GM10266 (cell line): ENCODE data around the gene LRBA.

Source experiments
- DNase-seq: peaks from one replicate; pipeline ENCODE4 v3.0.0; 2012; ENCODE audit errors: extremely low spot score
- TF ChIP-seq, protein P1 (sequence below): IDR thresholded peaks from 2 replicates; pipeline ENCODE4 v1.5.1; 2012; ENCODE audit warnings: mild to moderate bottlenecking, low read depth; ENCODE audit not compliant: control insufficient read depth, insufficient read depth; ENCODE audit errors: missing control alignments

LRBA gene

GRCh38 chr4:150782311-150782710, 232.8 kb downstream of the LRBA start:
- TF ChIP-seq, protein P1, sequence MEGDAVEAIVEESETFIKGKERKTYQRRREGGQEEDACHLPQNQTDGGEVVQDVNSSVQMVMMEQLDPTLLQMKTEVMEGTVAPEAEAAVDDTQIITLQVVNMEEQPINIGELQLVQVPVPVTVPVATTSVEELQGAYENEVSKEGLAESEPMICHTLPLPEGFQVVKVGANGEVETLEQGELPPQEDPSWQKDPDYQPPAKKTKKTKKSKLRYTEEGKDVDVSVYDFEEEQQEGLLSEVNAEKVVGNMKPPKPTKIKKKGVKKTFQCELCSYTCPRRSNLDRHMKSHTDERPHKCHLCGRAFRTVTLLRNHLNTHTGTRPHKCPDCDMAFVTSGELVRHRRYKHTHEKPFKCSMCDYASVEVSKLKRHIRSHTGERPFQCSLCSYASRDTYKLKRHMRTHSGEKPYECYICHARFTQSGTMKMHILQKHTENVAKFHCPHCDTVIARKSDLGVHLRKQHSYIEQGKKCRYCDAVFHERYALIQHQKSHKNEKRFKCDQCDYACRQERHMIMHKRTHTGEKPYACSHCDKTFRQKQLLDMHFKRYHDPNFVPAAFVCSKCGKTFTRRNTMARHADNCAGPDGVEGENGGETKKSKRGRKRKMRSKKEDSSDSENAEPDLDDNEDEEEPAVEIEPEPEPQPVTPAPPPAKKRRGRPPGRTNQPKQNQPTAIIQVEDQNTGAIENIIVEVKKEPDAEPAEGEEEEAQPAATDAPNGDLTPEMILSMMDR, result no peak
- DNase-seq, result no peak

DNA sequence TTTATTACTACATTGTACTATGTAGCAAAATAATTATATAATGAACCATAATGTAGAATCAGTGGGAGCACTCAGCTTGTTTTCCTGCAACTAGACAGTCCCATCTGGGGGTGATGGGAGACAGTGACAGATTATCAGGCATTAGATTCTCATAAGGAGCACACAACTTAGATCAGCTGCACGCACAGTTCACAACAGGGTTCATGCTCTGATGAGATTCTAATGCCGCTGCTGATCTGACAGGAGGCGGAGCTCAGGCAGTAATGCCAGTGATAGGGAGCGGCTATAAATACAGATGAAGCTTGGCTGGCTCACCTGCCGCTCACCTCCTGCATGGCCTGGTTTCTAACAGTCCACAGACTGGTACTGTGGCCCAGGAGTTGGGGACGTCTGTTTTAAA, 233.9 kb downstream of the LRBA start:
- DNase-seq, result no peak
- TF ChIP-seq, protein P1, result no peak

GRCh38 chr4:150779707-150780106, 235.4 kb downstream of the LRBA start:
- TF ChIP-seq, protein P1, result no peak
- DNase-seq, result no peak

DNA sequence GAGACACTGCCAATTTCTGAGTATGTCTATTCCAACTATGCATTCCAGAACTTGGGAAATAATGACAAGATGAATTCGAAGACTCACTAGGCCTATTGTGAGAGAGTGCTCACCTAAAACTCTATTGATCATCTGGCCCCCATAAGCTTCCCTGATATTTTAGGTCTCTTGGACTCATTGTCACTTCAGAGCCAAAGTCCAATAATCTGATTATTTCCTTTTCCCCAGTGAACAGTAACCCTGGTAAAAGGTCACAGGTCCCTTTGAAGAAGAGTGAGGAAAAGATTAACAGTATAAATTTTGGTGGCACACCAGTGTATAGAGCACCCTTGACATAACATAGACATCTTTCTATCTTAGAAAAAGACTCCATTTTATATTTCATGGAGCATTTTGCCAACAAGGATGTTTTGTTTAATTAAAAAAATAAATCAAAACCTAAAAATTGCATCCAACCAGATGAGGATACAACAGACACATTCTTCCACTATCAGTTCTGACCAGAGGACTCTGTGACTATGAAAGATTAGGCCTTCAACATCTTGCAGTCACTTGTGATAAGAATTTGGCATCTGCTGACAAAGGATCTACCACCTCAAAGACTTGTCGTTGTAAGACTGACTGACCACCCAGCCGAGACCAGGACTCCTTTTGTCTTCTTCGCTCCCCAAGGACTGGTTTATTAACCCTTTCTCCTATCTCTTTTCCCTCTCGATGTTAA, 241.2 kb downstream of the LRBA start:
- TF ChIP-seq, protein P1, result no peak
- no peak for DNase-seq

- DNase-seq, result no peak
- TF ChIP-seq, protein P1, result no peak
Observed at GRCh38 chr4:150773032-150773431, 242.1 kb downstream of the LRBA start.

DNA sequence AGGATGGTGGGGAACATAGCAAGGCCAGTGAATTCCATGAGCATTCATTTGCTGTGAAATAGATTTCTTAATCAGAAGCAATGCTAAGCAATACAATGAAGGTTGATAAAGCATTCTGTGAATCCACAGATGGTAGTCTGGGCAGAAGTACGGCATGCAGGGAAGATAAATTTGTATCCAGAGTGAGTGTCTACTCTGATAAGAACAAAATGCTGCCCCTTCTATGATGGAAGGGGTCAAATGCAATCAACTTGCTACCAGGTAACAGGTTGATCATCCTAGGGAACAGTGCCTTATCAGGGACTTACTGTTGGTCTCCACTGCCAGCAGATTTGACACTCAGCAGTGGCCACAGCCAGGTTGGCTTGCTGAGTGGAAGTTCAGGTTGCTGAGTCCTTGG, 243.7 kb downstream of the LRBA start:
- no peak for DNase-seq
- TF ChIP-seq, protein P1, result no peak

DNA sequence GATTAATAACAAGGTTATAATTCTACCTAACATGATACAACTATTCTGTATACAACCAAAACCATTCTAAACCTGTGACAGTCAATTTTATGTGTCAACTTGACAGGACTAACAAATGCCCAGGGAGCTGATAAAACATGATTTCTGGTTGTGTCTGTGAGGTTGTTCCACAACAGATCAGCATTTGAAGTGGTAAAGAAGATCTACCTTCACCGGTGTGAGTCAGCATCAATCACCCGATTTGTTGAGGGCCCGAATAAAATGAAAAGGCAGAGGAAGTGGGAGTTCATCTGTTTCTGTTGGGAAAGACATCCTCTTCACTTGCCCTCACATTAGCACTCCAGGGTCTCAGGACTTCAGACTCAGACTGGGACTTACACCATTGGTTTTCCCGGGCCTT, 245.2 kb downstream of the LRBA start:
- TF ChIP-seq, protein P1, result no peak
- no peak for DNase-seq
